Transverse colon (tissue), 4 donors: Measurements from ENCODE around the gene XXYLT1. TPM values are rescaled to one million over a fixed set of nuclear protein-coding genes. Genes with fewer than 3 reads are reported as not detected.

Experiments used
- DNase-seq: peaks from one replicate; pipeline ENCODE4 v3.0.0-alpha.2; 2019
- H3K27ac ChIP-seq, 4 donors: fragments of 200-600 bp; sonication (generic); 2 replicates each; pipeline ENCODE4 v1.5.1; 2016 to 2018; ENCODE audit warnings: inconsistent platforms in 4 of 4
- H3K27me3 ChIP-seq: fragments of 200-600 bp; sonication (generic); 2 replicates; pipeline ENCODE4 v1.5.1; 2017; ENCODE audit warnings: inconsistent platforms
- H3K36me3 ChIP-seq, 4 donors: fragments of 200-600 bp; sonication (generic); 2 replicates each; pipeline ENCODE4 v1.5.1; 2017 to 2019; ENCODE audit warnings: inconsistent platforms in 4 of 4
- H3K4me1 ChIP-seq, 4 donors: fragments of 200-600 bp; sonication (generic); 2 replicates each; pipeline ENCODE4 v1.5.1; 2017 to 2020; ENCODE audit warnings: inconsistent platforms in 4 of 4
- H3K4me3 ChIP-seq, 4 donors: fragments of 200-600 bp; sonication (generic); 1 replicate in 1 of 4; 2 replicates in 3 of 4; pipeline versions ENCODE4 v1.5.1 to v1.6.1; 2017 to 2019; ENCODE audit warnings: inconsistent platforms in 4 of 4
- H3K9me3 ChIP-seq, 2 donors: fragments of 200-600 bp; sonication (generic); 2 replicates each; pipeline ENCODE4 v1.5.1; 2017 to 2019; ENCODE audit warnings: inconsistent platforms in 2 of 2
- EP300 ChIP-seq: sonication (generic); formaldehyde crosslinking; IDR thresholded peaks from one replicate; pipeline ENCODE4 v1.6.1; 2017; ENCODE audit warnings: antibody characterized with exemption, low read depth
- POLR2A ChIP-seq: fragments of 450-650 bp; IDR thresholded peaks from one replicate; pipeline ENCODE4 v1.6.1; 2016; ENCODE audit warnings: antibody characterized with exemption, mild to moderate bottlenecking, moderate library complexity
- POLR2AphosphoS5 ChIP-seq, 3 donors: sonication (generic); formaldehyde crosslinking; IDR thresholded peaks; one replicate each; pipeline ENCODE4 v1.6.1; 2016; ENCODE audit warnings: antibody characterized with exemption in 3 of 3
- WGBS, 2 donors: methylation state at CpG; one replicate each; pipeline ENCODE4 v1.1.5; 2018; ENCODE audit warnings: low coverage in 1 of 2; 5-methylcytosine and 5-hydroxymethylcytosine counted together
- in situ Hi-C, 4 donors: fragments of 200-750 bp; cut with MboI; loops; one replicate each; pipeline versions ENCODE4 v1.15.0 to v1.15.1; 2017; ENCODE audit warnings: low sequenced_read_pairs in 3 of 4, low pct_ligation_motif_present in 1 of 4, low pct_unique_long_range_greater_than_20kb in 1 of 4
- intact Hi-C: fragments of 100-400 bp; cut with DNase I; formaldehyde crosslinking; loops from one replicate; pipeline ENCODE4 v1.15.1; 2023; ENCODE audit warnings: low total_unique reads
- total RNA-seq, 4 donors: library from RNA; depleted of rRNA; stranded (reverse); fragments of >200 nt; gene quantifications; one replicate each; pipeline ENCODE4 v1.1.0, GENCODE V29; 2016
- TF ChIP-seq, protein P1 (sequence below), 5 experiments: fragments of 200-600 bp in 3 of 5; fragments of 450-650 bp in 2 of 5; sonication (generic) in 3 of 5; IDR thresholded peaks; 1 replicate in 2 of 5; 2 replicates in 3 of 5; pipeline ENCODE4 v1.5.1; 2016 to 2017; ENCODE audit warnings: antibody characterized with exemption in 5 of 5, inconsistent platforms in 3 of 5, mild to moderate bottlenecking in 2 of 5, moderate library complexity in 1 of 5

XXYLT1 gene
- total RNA-seq, 4 donors from 2014 or later: 3.0 to 10.0 (median 5.9) TPM

DNA sequence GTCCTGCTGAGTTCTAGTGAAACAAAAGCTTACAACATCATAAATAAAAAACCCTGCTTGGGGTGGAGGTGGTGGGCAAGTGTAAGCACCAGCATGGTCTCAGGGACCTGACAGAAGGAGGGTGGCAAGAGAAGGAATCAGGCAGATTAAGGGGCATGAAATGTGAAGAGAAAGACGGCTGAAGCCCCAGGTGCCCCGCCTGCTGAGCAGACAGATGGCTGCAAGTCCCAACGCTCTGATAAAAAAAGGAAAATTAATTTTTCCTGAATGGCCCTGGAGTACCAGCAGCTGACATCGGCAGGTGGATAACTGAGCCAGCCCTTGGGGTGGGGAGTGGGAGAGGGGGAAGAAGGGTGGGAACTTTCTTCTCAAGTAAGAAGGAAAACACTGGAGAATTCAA lies 137.9 kb downstream of the XXYLT1 start:
- no peak for DNase-seq
- no peak overlapping the region for H3K4me3 ChIP-seq
- peaks cover 0 to 15% (median 7%) of the 10 kb centered on the region in 4 donors for H3K4me1 ChIP-seq
- peak overlapping the region; percentile 46 to 68 (median 58) for H3K27ac ChIP-seq
- H3K27me3 ChIP-seq: no peaks in the 10 kb centered on the region
- H3K36me3 ChIP-seq: no peaks in the 10 kb centered on the region
- intact Hi-C loops: no loop called here
- in situ Hi-C loops: no loop called here
- WGBS, 2 donors: 75% methylated on average over 4 of the region's 4 CpGs; no CpG with 5 or more reads in 1 of the 2 donors
- H3K9me3 ChIP-seq: no peaks in the 10 kb centered on the region
- no peak for TF ChIP-seq POLR2A
- TF ChIP-seq POLR2AphosphoS5 (IDR thresholded peaks at IDR 0.05): no peak
- TF ChIP-seq, protein P1, sequence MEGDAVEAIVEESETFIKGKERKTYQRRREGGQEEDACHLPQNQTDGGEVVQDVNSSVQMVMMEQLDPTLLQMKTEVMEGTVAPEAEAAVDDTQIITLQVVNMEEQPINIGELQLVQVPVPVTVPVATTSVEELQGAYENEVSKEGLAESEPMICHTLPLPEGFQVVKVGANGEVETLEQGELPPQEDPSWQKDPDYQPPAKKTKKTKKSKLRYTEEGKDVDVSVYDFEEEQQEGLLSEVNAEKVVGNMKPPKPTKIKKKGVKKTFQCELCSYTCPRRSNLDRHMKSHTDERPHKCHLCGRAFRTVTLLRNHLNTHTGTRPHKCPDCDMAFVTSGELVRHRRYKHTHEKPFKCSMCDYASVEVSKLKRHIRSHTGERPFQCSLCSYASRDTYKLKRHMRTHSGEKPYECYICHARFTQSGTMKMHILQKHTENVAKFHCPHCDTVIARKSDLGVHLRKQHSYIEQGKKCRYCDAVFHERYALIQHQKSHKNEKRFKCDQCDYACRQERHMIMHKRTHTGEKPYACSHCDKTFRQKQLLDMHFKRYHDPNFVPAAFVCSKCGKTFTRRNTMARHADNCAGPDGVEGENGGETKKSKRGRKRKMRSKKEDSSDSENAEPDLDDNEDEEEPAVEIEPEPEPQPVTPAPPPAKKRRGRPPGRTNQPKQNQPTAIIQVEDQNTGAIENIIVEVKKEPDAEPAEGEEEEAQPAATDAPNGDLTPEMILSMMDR (IDR thresholded peaks at IDR 0.05): no peak
- TF ChIP-seq EP300: no peak

DNA sequence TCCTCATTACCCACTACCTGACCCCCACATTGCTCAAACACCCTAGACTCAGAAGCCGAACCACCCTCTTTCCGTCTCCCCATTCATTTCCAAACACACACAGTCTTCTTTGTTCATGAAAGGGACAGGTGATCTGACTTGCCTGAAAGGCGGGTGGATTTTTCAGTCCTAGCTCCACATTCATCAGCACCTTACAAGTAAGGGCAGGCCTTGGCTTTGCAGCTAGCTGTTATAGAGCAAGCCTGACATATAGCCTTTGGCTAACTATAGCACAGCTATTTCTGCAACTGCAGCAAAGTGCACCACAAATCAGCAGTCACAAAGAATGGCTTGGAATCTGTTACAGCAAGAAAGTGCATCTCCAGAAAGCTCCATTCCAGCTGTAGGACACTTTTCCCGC lies 139.8 kb downstream of the XXYLT1 start:
- in situ Hi-C loops (no loop called here), intact Hi-C loops (no loop called here)
- 97% methylated on average over 4 of the region's 4 CpGs; no CpG with 5 or more reads in 1 of the 2 donors for WGBS, 2 donors
- Histone ChIP-seq H3K4me3 (no peak overlapping the region), H3K9me3 (no peaks in the 10 kb centered on the region), H3K27me3 (no peaks in the 10 kb centered on the region), H3K4me1 (peaks cover 0 to 14% (median 5%) of the 10 kb centered on the region in 4 donors), H3K36me3 (no peaks in the 10 kb centered on the region), H3K27ac (no peak overlapping the region)
- DNase-seq: no peak
- TF ChIP-seq POLR2AphosphoS5 (IDR thresholded peaks at IDR 0.05) (no peak), POLR2A (no peak)

DNA sequence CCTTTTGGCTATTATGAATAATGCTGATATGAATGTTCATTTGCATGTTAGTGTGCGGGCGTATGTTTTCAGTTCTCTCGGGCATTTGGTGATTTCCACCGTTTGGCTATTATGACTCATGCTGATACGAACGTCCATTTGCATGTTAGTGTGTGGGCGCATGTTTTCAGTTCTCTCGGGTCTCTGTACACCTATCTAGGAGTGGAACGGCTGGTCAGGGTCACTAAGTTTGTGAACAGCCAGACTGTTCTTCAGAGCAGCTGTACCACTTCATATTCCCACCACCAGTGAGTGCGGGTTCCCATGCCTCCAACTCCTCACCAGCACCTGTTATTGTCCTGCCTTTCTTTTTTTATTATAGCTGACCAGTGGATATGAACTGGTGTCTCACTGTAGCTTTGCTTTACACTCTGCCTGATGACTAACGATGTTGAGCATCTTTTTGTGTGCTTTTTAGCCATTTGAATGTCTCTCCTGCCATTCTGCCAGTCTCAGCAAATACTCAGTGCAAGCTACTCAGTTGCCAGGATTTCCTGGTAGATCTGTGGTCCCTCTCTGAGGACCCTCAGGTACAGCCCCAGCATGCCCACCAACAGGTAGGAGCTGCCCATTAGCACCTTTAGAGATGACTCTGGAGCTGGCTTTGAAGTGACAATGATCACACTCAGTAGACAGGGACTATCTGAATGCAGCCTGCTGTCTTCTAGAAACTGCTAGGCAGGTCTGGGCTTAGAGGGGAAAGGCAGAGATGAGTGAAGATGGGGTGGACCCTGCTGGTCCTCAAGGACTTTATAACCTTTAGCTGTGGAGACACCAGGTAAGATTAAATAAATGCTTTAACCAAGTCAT lies 141.1 kb downstream of the XXYLT1 start:
- H3K4me3 ChIP-seq: no peak overlapping the region
- intact Hi-C loops (no loop called here), in situ Hi-C loops (loop anchor here in 1 of 4 donors (10.0 kb wide), 1 partner anchor 125 kb away; no protein-coding TSS in a partner anchor)
- H3K4me1 ChIP-seq: peaks cover 0 to 14% (median 5%) of the 10 kb centered on the region in 4 donors
- DNase-seq: no peak
- H3K27ac ChIP-seq: no peak overlapping the region
- H3K27me3 ChIP-seq: no peaks in the 10 kb centered on the region
- TF ChIP-seq, protein P1 (IDR thresholded peaks at IDR 0.05): no peak
- TF ChIP-seq POLR2A (no peak), EP300 (no peak), POLR2AphosphoS5 (IDR thresholded peaks at IDR 0.05) (no peak)
- WGBS, 2 donors: 66 to 76% methylated on average over 11 of the region's 11 CpGs
- no peaks in the 10 kb centered on the region for H3K9me3 ChIP-seq
- no peaks in the 10 kb centered on the region for H3K36me3 ChIP-seq

DNA sequence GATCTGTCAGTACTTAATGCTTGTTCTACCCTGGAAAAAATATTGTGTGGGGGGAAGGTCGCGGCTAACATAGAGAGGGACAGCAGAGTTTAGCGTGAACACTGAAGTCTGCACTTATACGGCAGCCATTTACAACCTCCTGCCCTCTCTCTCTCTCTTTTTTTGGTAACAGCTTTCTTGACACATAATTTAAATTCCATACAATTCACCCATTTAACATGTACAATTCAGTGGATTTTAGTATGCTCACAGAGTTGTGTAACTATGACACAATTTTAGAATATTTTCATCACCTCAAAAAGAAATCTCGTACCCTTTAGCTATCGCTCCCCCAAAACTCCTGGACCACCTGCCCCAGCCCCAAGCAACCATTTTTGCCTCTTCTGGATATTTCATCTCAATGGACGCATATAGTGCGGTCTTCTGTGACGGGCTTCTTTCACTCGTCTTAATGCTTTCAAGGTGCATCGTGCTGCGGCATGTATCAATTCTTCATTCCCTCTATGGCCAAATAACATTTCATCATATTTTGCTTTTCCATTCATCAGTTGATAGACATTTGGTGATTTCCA lies 141.8 kb downstream of the XXYLT1 start:
- no peak overlapping the region for H3K27ac ChIP-seq
- no peaks in the 10 kb centered on the region for H3K27me3 ChIP-seq
- DNase-seq: no peak
- no peaks in the 10 kb centered on the region for H3K36me3 ChIP-seq
- WGBS, 2 donors: 81 to 92% methylated on average over 10 to 12 of the region's 12 CpGs
- in situ Hi-C loops (loop anchor here in 1 of 4 donors (10.0 kb wide), 1 partner anchor 126 kb away; no protein-coding TSS in a partner anchor), intact Hi-C loops (no loop called here)
- no peak overlapping the region for H3K4me3 ChIP-seq
- H3K4me1 ChIP-seq: peaks cover 0 to 14% (median 5%) of the 10 kb centered on the region in 4 donors
- H3K9me3 ChIP-seq: no peaks in the 10 kb centered on the region
- TF ChIP-seq POLR2AphosphoS5 (IDR thresholded peaks at IDR 0.05) (no peak), POLR2A (no peak), EP300 (no peak)
- TF ChIP-seq, protein P1 (IDR thresholded peaks at IDR 0.05): no peak
